ENCODE data around the gene CALML3.

DNA sequence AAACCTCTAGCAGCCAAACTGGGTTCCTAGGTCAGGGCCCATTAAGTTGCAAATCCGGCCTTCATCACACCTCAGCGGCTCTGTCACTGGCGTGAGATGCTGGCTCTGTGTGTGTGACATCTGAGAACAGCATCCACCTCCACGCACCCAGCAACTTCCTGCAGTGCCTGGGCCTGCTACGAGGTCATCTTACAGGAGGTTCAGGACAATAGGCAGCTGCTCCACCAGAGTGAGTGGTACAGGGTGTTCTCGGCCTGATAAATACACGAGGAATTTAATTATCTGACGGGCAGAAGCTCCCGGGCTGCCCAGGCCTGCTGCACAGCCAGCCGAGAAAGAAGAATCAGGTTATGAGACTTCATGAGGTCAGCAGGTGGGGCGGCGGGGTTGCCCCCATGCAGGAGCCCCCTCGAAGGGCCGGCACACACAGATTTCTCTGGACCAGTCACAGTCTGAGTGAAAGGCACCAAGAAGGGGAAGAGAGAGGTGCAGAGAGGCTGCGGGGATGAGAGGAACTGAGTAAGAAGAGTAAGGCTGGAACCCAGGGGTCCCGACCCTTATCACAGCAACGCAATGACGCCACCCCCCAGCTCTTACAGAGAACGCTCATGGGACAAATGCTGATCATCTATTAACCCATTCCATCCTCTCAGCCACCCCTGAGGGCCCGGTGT is 49.3 kb downstream of the CALML3 start:
- TF ChIP-seq SP140L (CRISPR knock-in tag; IDR thresholded peaks at IDR 0.05; ENCODE audit: borderline replicate concordance): no peak
- no peak for TF ChIP-seq JUND (CRISPR knock-in tag; IDR thresholded peaks at IDR 0.05)
- TF ChIP-seq EZH2 (conservative IDR thresholded peaks at IDR 0.05; ENCODE audit: low read depth, low read length): no peak
- no peak for TF ChIP-seq ARNTL (CRISPR knock-in tag; IDR thresholded peaks at IDR 0.05)
- TF ChIP-seq KDM4B (CRISPR knock-in tag; IDR thresholded peaks at IDR 0.05): no peak
- TF ChIP-seq POLR2AphosphoS2 (IDR thresholded peaks at IDR 0.05; ENCODE audit: low read depth, low read length): no peak
- TF ChIP-seq, protein P1, sequence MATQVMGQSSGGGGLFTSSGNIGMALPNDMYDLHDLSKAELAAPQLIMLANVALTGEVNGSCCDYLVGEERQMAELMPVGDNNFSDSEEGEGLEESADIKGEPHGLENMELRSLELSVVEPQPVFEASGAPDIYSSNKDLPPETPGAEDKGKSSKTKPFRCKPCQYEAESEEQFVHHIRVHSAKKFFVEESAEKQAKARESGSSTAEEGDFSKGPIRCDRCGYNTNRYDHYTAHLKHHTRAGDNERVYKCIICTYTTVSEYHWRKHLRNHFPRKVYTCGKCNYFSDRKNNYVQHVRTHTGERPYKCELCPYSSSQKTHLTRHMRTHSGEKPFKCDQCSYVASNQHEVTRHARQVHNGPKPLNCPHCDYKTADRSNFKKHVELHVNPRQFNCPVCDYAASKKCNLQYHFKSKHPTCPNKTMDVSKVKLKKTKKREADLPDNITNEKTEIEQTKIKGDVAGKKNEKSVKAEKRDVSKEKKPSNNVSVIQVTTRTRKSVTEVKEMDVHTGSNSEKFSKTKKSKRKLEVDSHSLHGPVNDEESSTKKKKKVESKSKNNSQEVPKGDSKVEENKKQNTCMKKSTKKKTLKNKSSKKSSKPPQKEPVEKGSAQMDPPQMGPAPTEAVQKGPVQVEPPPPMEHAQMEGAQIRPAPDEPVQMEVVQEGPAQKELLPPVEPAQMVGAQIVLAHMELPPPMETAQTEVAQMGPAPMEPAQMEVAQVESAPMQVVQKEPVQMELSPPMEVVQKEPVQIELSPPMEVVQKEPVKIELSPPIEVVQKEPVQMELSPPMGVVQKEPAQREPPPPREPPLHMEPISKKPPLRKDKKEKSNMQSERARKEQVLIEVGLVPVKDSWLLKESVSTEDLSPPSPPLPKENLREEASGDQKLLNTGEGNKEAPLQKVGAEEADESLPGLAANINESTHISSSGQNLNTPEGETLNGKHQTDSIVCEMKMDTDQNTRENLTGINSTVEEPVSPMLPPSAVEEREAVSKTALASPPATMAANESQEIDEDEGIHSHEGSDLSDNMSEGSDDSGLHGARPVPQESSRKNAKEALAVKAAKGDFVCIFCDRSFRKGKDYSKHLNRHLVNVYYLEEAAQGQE (IDR thresholded peaks at IDR 0.05; ENCODE audit: borderline replicate concordance in 1 of 2, low read depth in 1 of 2, low read length in 2 of 2): no peak
- TF ChIP-seq MZF1 (CRISPR knock-in tag; IDR thresholded peaks at IDR 0.05; ENCODE audit: borderline replicate concordance): no peak
- TF ChIP-seq ELF3 (CRISPR knock-in tag; IDR thresholded peaks at IDR 0.05): no peak

Measured in HepG2 (cell line).